DND-41 (cell line): Measurements from ENCODE around the gene ACTN1.
A peak's percentile ranks its signal among the peaks of the same experiment; 100 is the strongest.

Experiments
- ATAC-seq: fragments of 200-7000 bp; cut with Tn5 transposase; 3 replicates; pipeline ENCODE4 v1.9.1; 2021; ENCODE audit warnings: low read depth; ENCODE audit not compliant: insufficient read depth
- DNase-seq: peaks from one replicate; pipeline ENCODE4 v3.0.0-alpha.2; 2020
- H2AFZ ChIP-seq: 2 replicates; pipeline ENCODE4 v1.6.0; 2012; ENCODE audit warnings: low read depth, low read length
- H3K27ac ChIP-seq: 2 replicates; pipeline ENCODE4 v1.5.1; 2012; ENCODE audit warnings: low read length, inconsistent platforms
- H3K27me3 ChIP-seq: fragments of 200-600 bp; sonication (generic); 2 replicates; pipeline ENCODE4 v1.6.0; 2012; ENCODE audit warnings: low read length, mild to moderate bottlenecking, inconsistent platforms; ENCODE audit not compliant: insufficient read depth, poor library complexity
- H3K36me3 ChIP-seq: 2 replicates; pipeline ENCODE4 v1.5.1; 2012; ENCODE audit warnings: low read length, inconsistent platforms; ENCODE audit not compliant: insufficient read depth
- H3K4me1 ChIP-seq: 2 replicates; pipeline ENCODE4 v1.5.1; 2012; ENCODE audit warnings: mild to moderate bottlenecking, low read length; ENCODE audit not compliant: insufficient read depth
- H3K4me2 ChIP-seq: 2 replicates; pipeline ENCODE4 v1.6.0; 2012; ENCODE audit warnings: mild to moderate bottlenecking, moderate library complexity, low read length, inconsistent platforms; ENCODE audit not compliant: insufficient read depth
- H3K4me3 ChIP-seq, 2 experiments: fragments of 200-600 bp in 1 of 2; shearing (Covaris generic) in 1 of 2; 2 replicates each; pipeline ENCODE4 v1.5.1; 2012 to 2016; ENCODE audit warnings: inconsistent platforms in 2 of 2, low read length in 2 of 2, mild to moderate bottlenecking in 2 of 2, low read depth in 1 of 2, moderate library complexity in 1 of 2
- H3K79me2 ChIP-seq: 2 replicates; pipeline ENCODE4 v1.6.0; 2012; ENCODE audit warnings: low read length, inconsistent platforms; ENCODE audit not compliant: insufficient read depth
- H3K9ac ChIP-seq: 2 replicates; pipeline ENCODE4 v1.6.0; 2012; ENCODE audit warnings: low read depth, mild to moderate bottlenecking, inconsistent platforms, low read length, moderate library complexity
- H3K9me3 ChIP-seq: 2 replicates; pipeline ENCODE4 v1.5.1; 2012; ENCODE audit warnings: low read length, moderate library complexity, mild to moderate bottlenecking, inconsistent platforms; ENCODE audit not compliant: insufficient read depth, severe bottlenecking
- H4K20me1 ChIP-seq: 2 replicates; pipeline ENCODE4 v1.6.0; 2012; ENCODE audit warnings: low read length; ENCODE audit not compliant: insufficient read depth
- CTCF ChIP-seq: IDR thresholded peaks from 2 replicates; pipeline ENCODE4 v1.5.1; 2012; ENCODE audit warnings: borderline replicate concordance, low read length, moderate library complexity, mild to moderate bottlenecking; ENCODE audit not compliant: poor library complexity, severe bottlenecking; ENCODE audit errors: extremely low read depth
- EZH2 ChIP-seq: IDR thresholded peaks from 3 replicates; pipeline ENCODE4 v1.6.1; 2012; ENCODE audit warnings: borderline replicate concordance, low read depth, mild to moderate bottlenecking, moderate library complexity, low read length, inconsistent platforms; ENCODE audit not compliant: severe bottlenecking

ACTN1 gene

GRCh38 chr14:68949601-68949965, 29.5 kb downstream of the ACTN1 start:
- peaks cover 75% of the 10 kb centered on the region for H4K20me1 ChIP-seq
- H3K79me2 ChIP-seq, result peaks cover 88% of the 10 kb centered on the region
- ATAC-seq (no peak), DNase-seq (no peak)
- no peaks in the 10 kb centered on the region for H3K27me3 ChIP-seq
- H3K9ac ChIP-seq, result no peak overlapping the region
- H3K4me3 ChIP-seq, result no peak overlapping the region
- H3K36me3 ChIP-seq, result no peaks in the 10 kb centered on the region
- TF ChIP-seq CTCF, result no peak
- TF ChIP-seq EZH2, result no peak
- no peak overlapping the region for H3K4me2 ChIP-seq
- no peak overlapping the region for H3K27ac ChIP-seq
- H2AFZ ChIP-seq, result no peak overlapping the region
- H3K4me1 ChIP-seq, result peaks cover 5% of the 10 kb centered on the region
- no peaks in the 10 kb centered on the region for H3K9me3 ChIP-seq

- H3K27ac ChIP-seq, result 0 out of 2 replicates have a peak overlapping the region, but pooled peaks have one; percentile 12
- TF ChIP-seq CTCF (no peak), EZH2 (no peak)
- H3K36me3 ChIP-seq, result no peaks in the 10 kb centered on the region
- H4K20me1 ChIP-seq, result peaks cover 78% of the 10 kb centered on the region
- ATAC-seq (no peak), DNase-seq (no peak)
- H3K4me3 ChIP-seq, result no peak overlapping the region
- H3K4me1 ChIP-seq, result peaks cover 5% of the 10 kb centered on the region
- H3K9ac ChIP-seq, result no peak overlapping the region
- H3K9me3 ChIP-seq, result no peaks in the 10 kb centered on the region
- no peaks in the 10 kb centered on the region for H3K27me3 ChIP-seq
- H3K4me2 ChIP-seq, result no peak overlapping the region
- H2AFZ ChIP-seq, result no peak overlapping the region
- peaks cover 88% of the 10 kb centered on the region for H3K79me2 ChIP-seq
Observed at GRCh38 chr14:68948686-68949600, 30.2 kb downstream of the ACTN1 start.

- no peak overlapping the region for H2AFZ ChIP-seq
- no peak overlapping the region for H3K4me3 ChIP-seq
- no peaks in the 10 kb centered on the region for H3K27me3 ChIP-seq
- ATAC-seq (no peak), DNase-seq (no peak)
- peaks cover 5% of the 10 kb centered on the region for H3K4me1 ChIP-seq
- H3K79me2 ChIP-seq, result peaks cover 93% of the 10 kb centered on the region
- peaks cover 7% of the 10 kb centered on the region; the same call in 1 of the 2 replicates for H3K36me3 ChIP-seq
- H3K9ac ChIP-seq, result no peak overlapping the region
- no peak overlapping the region; the same call in 1 of the 2 replicates for H3K27ac ChIP-seq
- no peak overlapping the region for H3K4me2 ChIP-seq
- H3K9me3 ChIP-seq, result no peaks in the 10 kb centered on the region
- H4K20me1 ChIP-seq, result peaks cover 83% of the 10 kb centered on the region
- TF ChIP-seq CTCF (no peak), EZH2 (no peak)
Observed at GRCh38 chr14:68947802-68948201, 31.3 kb downstream of the ACTN1 start.
